HUES6 (cell line): ENCODE measurements around the gene GCKR.

Experiments
- H3K27ac ChIP-seq: 2 replicates; pipeline ENCODE4 v1.7.0; 2013; ENCODE audit warnings: low read depth, mild to moderate bottlenecking, low read length, inconsistent platforms
- H3K27me3 ChIP-seq: 2 replicates; pipeline ENCODE4 v1.6.1; 2013; ENCODE audit warnings: low read length; ENCODE audit not compliant: control insufficient read depth, insufficient read depth
- H3K36me3 ChIP-seq: 2 replicates; pipeline ENCODE4 v1.6.1; 2013; ENCODE audit warnings: low read length; ENCODE audit not compliant: control insufficient read depth, insufficient read depth
- H3K4me1 ChIP-seq: 2 replicates; pipeline ENCODE4 v1.6.1; 2013; ENCODE audit warnings: low read length; ENCODE audit not compliant: control insufficient read depth, insufficient read depth
- H3K4me3 ChIP-seq: 2 replicates; pipeline ENCODE4 v1.5.1; 2013; ENCODE audit warnings: low read depth, low read length
- H3K9ac ChIP-seq: one replicate; pipeline ENCODE4 v1.6.1; 2013; ENCODE audit warnings: mild to moderate bottlenecking, low read length
- H3K9me3 ChIP-seq: 2 replicates; pipeline ENCODE4 v1.6.1; 2013; ENCODE audit warnings: low read depth, low read length; ENCODE audit not compliant: control insufficient read depth, insufficient read depth

GCKR gene

DNA sequence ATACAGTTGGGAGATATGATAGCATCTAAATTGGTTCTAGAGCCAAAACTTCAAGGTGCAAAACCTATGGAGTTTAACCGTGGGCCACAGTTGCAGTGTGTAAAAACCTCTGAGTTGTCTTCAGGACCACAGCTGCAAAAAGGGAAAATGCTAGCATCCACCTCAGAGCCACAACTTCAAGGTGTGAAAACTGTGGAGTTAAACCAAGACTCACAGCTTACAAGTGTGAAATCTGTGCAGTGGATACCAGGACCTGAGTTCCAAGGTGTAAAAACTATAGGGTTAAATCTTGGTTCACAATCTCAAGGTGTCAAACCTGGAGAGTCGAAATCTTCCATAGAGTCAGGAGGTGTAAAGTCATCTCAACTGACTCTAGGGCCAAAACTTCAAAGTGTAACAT lies 75.8 kb downstream of the GCKR start:
- H3K4me1 ChIP-seq = no peaks in the 10 kb centered on the region
- H3K27ac ChIP-seq = no peak overlapping the region
- no peak overlapping the region for H3K4me3 ChIP-seq
- H3K9ac ChIP-seq = no peak overlapping the region
- H3K36me3 ChIP-seq = no peaks in the 10 kb centered on the region
- peaks cover 20% of the 10 kb centered on the region for H3K27me3 ChIP-seq
- H3K9me3 ChIP-seq = peaks cover 10% of the 10 kb centered on the region

GRCh38 chr2:27572998-27573429 lies 76.4 kb downstream of the GCKR start:
- Histone ChIP-seq H3K27ac (no peak overlapping the region), H3K4me3 (no peak overlapping the region), H3K9me3 (peaks cover 12% of the 10 kb centered on the region), H3K9ac (no peak overlapping the region), H3K27me3 (peaks cover 14% of the 10 kb centered on the region), H3K4me1 (no peaks in the 10 kb centered on the region), H3K36me3 (no peaks in the 10 kb centered on the region)
